Measurements from ENCODE around the gene RNF152. TPM values are rescaled to one million over a fixed set of nuclear protein-coding genes. Genes with fewer than 3 reads are reported as not detected.

Gene RNF152
- total RNA-seq, 4 donors from 2014 or later, result 11.8 to 16.7 (median 12.8) TPM

DNA sequence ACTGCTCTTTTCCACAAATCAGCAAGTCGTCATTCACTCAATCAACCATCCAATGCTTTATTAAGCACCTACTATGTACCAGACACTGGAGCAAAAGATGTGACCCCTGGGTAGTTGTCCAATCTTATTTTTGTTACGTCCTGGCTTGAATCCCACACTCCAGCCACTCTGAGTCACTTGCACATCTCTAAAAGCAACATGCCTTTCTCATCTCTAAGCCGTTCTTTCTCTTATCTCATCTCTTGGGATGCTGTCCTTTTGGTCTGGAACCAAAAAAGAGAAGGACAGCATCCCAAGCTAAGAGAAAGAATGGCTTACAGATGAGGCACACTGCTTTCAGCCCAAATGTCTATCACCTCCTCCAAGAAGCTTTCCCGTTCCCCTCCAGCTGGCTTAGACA lies 58.8 kb downstream of the RNF152 start:
- H3K27ac ChIP-seq, result no peak overlapping the region
- no peaks in the 10 kb centered on the region for H3K27me3 ChIP-seq
- no peaks in the 10 kb centered on the region for H3K36me3 ChIP-seq
- WGBS, 2 donors, result 67 to 70% methylated on average over 4 of the region's 4 CpGs
- no peak overlapping the region for H3K4me3 ChIP-seq
- H3K4me1 ChIP-seq, result no peaks in the 10 kb centered on the region
- H3K9me3 ChIP-seq, result peaks cover 0 to 9% (median 0%) of the 10 kb centered on the region in 4 donors
- TF ChIP-seq CTCF (IDR thresholded peaks at IDR 0.05) (no peak), POLR2A (IDR thresholded peaks at IDR 0.05) (no peak), EP300 (IDR thresholded peaks at IDR 0.05) (no peak)
- DNase-seq (ENCODE audit: low spot score in 2 of 2), result no peak

DNA sequence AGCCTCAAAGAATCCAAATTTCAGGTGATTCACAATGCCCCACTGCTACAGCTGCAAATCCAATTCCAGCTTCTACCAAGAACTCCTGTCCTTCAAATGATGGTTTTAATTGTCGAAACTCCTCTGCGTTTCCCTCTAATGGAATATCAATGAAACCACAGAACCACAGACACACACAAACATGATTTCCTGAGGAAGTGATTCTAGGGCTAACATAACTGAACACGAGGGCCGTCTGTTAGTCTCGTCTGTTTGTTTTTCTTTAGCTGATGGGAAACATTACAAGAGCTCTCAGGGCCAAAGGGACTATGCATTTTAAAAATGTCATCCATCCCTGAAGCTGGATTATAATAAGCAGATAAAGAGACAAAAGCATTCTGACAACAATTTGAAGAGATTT lies 59.4 kb downstream of the RNF152 start:
- no peaks in the 10 kb centered on the region for H3K4me1 ChIP-seq
- no peak overlapping the region for H3K4me3 ChIP-seq
- DNase-seq (ENCODE audit: low spot score in 2 of 2), result no peak
- TF ChIP-seq CTCF (IDR thresholded peaks at IDR 0.05) (no peak), EP300 (IDR thresholded peaks at IDR 0.05) (no peak), POLR2A (IDR thresholded peaks at IDR 0.05) (no peak)
- no peak overlapping the region for H3K27ac ChIP-seq
- no peaks in the 10 kb centered on the region for H3K27me3 ChIP-seq
- peaks cover 0 to 9% (median 0%) of the 10 kb centered on the region in 4 donors for H3K9me3 ChIP-seq
- 23 to 30% methylated on average over 5 of the region's 5 CpGs for WGBS, 2 donors
- H3K36me3 ChIP-seq, result no peaks in the 10 kb centered on the region

DNA sequence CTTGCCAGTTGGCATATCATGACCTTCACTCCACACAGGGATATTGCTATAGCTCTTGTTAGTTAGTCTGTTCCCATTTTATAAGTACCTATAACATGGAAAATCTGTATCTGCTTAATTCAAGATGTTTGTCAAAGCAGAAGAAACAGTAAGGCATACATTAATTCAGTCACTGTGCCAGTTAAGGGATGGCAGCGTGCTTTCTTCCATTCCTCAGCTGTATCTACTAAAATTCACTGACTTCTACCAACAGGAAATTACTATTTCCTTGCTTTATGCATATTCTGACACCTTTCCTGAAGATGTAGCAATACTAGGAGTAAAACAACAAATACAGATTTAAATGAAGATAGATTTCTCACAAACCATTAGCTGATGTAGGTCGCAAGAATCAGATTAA lies 59.9 kb downstream of the RNF152 start:
- Histone ChIP-seq H3K27me3 (no peaks in the 10 kb centered on the region), H3K36me3 (no peaks in the 10 kb centered on the region), H3K4me1 (no peaks in the 10 kb centered on the region), H3K9me3 (peaks cover 0 to 9% (median 0%) of the 10 kb centered on the region in 4 donors), H3K4me3 (no peak overlapping the region), H3K27ac (no peak overlapping the region)
- no peak for DNase-seq (ENCODE audit: low spot score in 2 of 2)
- TF ChIP-seq POLR2A (IDR thresholded peaks at IDR 0.05) (no peak), EP300 (IDR thresholded peaks at IDR 0.05) (no peak), CTCF (IDR thresholded peaks at IDR 0.05) (no peak)
- WGBS, 2 donors, result 76 to 77% methylated on average over 2 of the region's 2 CpGs

GRCh38 chr18:61831071-61831470 lies 61.7 kb downstream of the RNF152 start:
- no peak overlapping the region for H3K4me3 ChIP-seq
- 53 to 61% methylated on average over 6 of the region's 6 CpGs for WGBS, 2 donors
- H3K9me3 ChIP-seq, result peaks cover 0 to 4% (median 0%) of the 10 kb centered on the region in 4 donors
- H3K36me3 ChIP-seq, result no peaks in the 10 kb centered on the region
- TF ChIP-seq CTCF (IDR thresholded peaks at IDR 0.05) (no peak), POLR2A (IDR thresholded peaks at IDR 0.05) (no peak), EP300 (IDR thresholded peaks at IDR 0.05) (no peak)
- no peak for DNase-seq (ENCODE audit: low spot score in 2 of 2)
- no peaks in the 10 kb centered on the region for H3K4me1 ChIP-seq
- no peak overlapping the region for H3K27ac ChIP-seq
- H3K27me3 ChIP-seq, result no peaks in the 10 kb centered on the region

DNA sequence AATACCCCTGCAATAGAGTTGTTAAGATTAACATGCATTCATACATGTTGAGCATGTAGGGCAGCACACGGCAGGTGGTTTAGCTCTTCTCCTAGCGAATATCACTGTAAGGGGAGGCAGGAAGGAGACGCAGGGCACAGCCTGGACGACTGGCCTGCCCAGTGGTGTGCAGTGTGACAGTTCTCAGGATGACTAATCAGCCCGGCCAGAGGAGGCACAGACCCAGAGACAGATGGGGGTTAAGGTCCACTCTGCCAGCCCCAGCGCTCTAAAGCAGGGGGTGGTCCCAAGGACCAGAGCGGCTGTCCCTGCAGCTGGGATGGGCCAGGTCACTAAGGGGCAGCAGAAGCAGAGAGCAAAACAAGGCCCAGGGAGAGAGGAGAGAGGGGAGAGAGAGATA lies 63.7 kb downstream of the RNF152 start:
- no peak overlapping the region for H3K27ac ChIP-seq
- no peaks in the 10 kb centered on the region for H3K9me3 ChIP-seq
- DNase-seq (ENCODE audit: low spot score in 2 of 2), result no peak
- WGBS, 2 donors, result 79 to 84% methylated on average over 7 of the region's 7 CpGs
- no peak for TF ChIP-seq POLR2A (IDR thresholded peaks at IDR 0.05)
- TF ChIP-seq CTCF (IDR thresholded peaks at IDR 0.05), result no peak
- no peak for TF ChIP-seq EP300 (IDR thresholded peaks at IDR 0.05)
- no peaks in the 10 kb centered on the region for H3K36me3 ChIP-seq
- no peak overlapping the region for H3K4me3 ChIP-seq
- H3K4me1 ChIP-seq, result no peaks in the 10 kb centered on the region
- H3K27me3 ChIP-seq, result no peaks in the 10 kb centered on the region
